ENCODE results near the gene PPP1R13B.

DNA sequence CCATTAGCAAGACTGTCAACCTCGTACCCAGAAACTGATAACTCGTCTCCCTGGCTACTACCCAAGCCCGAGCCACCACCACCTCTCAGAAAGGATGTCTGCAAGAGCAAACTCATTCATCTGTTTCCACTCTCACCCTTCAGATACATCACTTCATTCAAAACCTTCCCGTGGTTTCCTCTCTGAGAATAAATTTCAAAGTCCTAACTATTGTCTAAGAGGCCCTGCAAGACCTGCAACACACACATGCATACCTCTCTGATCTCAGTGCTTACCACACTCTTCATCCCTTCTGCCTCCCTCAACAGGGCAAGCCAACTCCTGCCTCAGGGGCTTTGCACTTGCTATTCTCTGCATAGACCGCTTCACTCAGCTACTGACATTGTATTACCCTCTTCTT is 40.6 kb downstream of the PPP1R13B start:
- no peak for TF ChIP-seq EP300 (IDR thresholded peaks at IDR 0.05)
- TF ChIP-seq, protein P1, sequence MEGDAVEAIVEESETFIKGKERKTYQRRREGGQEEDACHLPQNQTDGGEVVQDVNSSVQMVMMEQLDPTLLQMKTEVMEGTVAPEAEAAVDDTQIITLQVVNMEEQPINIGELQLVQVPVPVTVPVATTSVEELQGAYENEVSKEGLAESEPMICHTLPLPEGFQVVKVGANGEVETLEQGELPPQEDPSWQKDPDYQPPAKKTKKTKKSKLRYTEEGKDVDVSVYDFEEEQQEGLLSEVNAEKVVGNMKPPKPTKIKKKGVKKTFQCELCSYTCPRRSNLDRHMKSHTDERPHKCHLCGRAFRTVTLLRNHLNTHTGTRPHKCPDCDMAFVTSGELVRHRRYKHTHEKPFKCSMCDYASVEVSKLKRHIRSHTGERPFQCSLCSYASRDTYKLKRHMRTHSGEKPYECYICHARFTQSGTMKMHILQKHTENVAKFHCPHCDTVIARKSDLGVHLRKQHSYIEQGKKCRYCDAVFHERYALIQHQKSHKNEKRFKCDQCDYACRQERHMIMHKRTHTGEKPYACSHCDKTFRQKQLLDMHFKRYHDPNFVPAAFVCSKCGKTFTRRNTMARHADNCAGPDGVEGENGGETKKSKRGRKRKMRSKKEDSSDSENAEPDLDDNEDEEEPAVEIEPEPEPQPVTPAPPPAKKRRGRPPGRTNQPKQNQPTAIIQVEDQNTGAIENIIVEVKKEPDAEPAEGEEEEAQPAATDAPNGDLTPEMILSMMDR (IDR thresholded peaks at IDR 0.05) = no peak
